Measurements from ENCODE around the gene MISFA.
"Not testable (repeated sequence)": the region's sequence is repeated elsewhere in the genome, so short reads cannot be mapped to it uniquely, and the experiment has no call there.

GRCh38 chr11:18594088-18594487 lies 5.5 kb upstream of the MISFA start:
- not testable (repeated sequence) for TF ChIP-seq ELF4 (IDR thresholded peaks at IDR 0.05); FOXA1 (IDR thresholded peaks at IDR 0.05); SUZ12 (IDR thresholded peaks at IDR 0.05); ARNT (IDR thresholded peaks at IDR 0.05); HDGF (IDR thresholded peaks at IDR 0.05; ENCODE audit: borderline replicate concordance); SP1 (IDR thresholded peaks at IDR 0.05)

Measured in HEK293T (cell line).